Liver (tissue), 3 donors: ENCODE results near the gene CBX8.

Experiments
- CTCF ChIP-seq: fragments of 150-350 bp; IDR thresholded peaks from 2 replicates; pipeline ENCODE4 v1.5.1; 2017; ENCODE audit warnings: improper control_type of control experiment, low read depth, low read length; ENCODE audit not compliant: missing input control
- FOXA1 ChIP-seq: IDR thresholded peaks from 2 replicates; pipeline ENCODE4 v1.6.1; 2016; ENCODE audit warnings: antibody characterized with exemption
- GABPA ChIP-seq, 2 donors: IDR thresholded peaks in 1 of 2; conservative IDR thresholded peaks in 1 of 2; 2 replicates each; pipeline ENCODE4 v1.6.1; 2016; ENCODE audit warnings: antibody characterized with exemption in 2 of 2, mild to moderate bottlenecking in 1 of 2, moderate library complexity in 1 of 2
- HNF4A ChIP-seq, 2 donors: conservative IDR thresholded peaks; 2 replicates each; pipeline ENCODE4 v1.6.1; 2016; ENCODE audit warnings: antibody characterized with exemption in 2 of 2, mild to moderate bottlenecking in 2 of 2
- JUND ChIP-seq, 2 donors: IDR thresholded peaks; 2 replicates each; pipeline ENCODE4 v1.6.1; 2016; ENCODE audit warnings: antibody characterized with exemption in 2 of 2
- NR2F2 ChIP-seq: IDR thresholded peaks from 2 replicates; pipeline ENCODE4 v1.6.1; 2016; ENCODE audit warnings: antibody characterized with exemption
- RAD21 ChIP-seq, 2 donors: IDR thresholded peaks; 2 replicates each; pipeline ENCODE4 v1.6.1; 2016; ENCODE audit warnings: antibody characterized with exemption in 2 of 2, mild to moderate bottlenecking in 2 of 2
- SP1 ChIP-seq: IDR thresholded peaks from 2 replicates; pipeline ENCODE4 v1.6.1; 2018; ENCODE audit warnings: antibody characterized with exemption, mild to moderate bottlenecking
- TAF1 ChIP-seq: conservative IDR thresholded peaks from 2 replicates; pipeline ENCODE4 v1.6.1; 2016; ENCODE audit warnings: antibody characterized with exemption, mild to moderate bottlenecking
- YY1 ChIP-seq: IDR thresholded peaks from 2 replicates; pipeline ENCODE4 v1.6.1; 2016; ENCODE audit warnings: antibody characterized with exemption, mild to moderate bottlenecking
- ZBTB33 ChIP-seq: IDR thresholded peaks from 2 replicates; pipeline ENCODE4 v1.6.1; 2016; ENCODE audit warnings: antibody characterized with exemption
- TF ChIP-seq, protein P1 (sequence below): IDR thresholded peaks from 2 replicates; pipeline ENCODE4 v1.6.1; 2016; ENCODE audit warnings: antibody characterized with exemption, mild to moderate bottlenecking
- TF ChIP-seq, protein P2 (sequence below): IDR thresholded peaks from 2 replicates; pipeline ENCODE4 v1.6.1; 2016; ENCODE audit warnings: antibody characterized with exemption
- donor health status: healthy.
- donor health status: healthy.

DNA sequence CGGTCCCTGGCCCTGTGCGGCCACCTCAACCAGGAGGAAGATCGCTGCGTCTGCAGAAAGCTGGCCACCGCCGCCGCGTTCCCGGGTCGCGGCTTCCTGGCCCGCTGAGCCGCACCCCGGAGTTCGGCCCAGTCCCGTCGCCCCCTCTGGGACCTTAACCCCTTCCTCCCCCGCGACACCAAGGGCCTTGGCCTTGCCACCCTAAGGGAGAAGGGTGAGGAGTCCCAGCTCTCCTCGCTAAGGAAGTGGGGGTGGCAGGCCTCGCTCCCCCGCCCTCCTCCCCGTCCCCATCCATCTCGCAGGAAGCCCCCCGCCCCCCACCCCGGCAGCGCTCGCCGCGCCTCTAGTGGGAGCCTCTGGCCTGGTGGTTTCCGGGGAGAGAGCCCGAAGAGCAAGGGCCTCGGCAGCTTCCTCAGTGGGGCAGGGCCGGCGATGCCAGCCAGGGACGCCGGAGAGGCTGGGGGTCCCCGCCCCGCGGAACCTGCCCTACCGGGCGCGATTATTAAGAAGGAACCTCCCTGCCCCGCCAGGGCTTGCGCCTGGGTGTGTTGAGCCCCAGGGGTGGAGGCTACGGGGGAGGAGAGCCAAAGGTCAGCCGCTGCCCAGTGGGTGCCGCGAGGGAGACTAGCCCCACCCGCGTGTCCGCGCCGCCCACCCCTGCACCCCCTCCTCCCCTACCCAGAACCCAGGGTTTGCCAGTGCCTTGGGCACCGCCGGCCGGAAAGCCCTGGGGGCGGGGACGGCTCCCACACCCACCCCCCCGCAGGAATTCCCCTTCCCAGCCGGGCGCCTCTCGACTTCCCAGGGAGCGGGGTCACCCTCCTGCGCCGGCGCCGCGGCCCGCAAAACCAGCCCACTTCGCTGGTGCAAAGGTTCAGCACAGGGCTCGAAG lies 35.6 kb upstream of the CBX8 start:
- peak; percentile 6 to 17 for TF ChIP-seq HNF4A (conservative IDR thresholded peaks at IDR 0.05)
- TF ChIP-seq CTCF: no peak
- TF ChIP-seq FOXA1: no peak
- no peak for TF ChIP-seq RAD21 (IDR thresholded peaks at IDR 0.05)
- TF ChIP-seq YY1: no peak
- TF ChIP-seq, protein P1, sequence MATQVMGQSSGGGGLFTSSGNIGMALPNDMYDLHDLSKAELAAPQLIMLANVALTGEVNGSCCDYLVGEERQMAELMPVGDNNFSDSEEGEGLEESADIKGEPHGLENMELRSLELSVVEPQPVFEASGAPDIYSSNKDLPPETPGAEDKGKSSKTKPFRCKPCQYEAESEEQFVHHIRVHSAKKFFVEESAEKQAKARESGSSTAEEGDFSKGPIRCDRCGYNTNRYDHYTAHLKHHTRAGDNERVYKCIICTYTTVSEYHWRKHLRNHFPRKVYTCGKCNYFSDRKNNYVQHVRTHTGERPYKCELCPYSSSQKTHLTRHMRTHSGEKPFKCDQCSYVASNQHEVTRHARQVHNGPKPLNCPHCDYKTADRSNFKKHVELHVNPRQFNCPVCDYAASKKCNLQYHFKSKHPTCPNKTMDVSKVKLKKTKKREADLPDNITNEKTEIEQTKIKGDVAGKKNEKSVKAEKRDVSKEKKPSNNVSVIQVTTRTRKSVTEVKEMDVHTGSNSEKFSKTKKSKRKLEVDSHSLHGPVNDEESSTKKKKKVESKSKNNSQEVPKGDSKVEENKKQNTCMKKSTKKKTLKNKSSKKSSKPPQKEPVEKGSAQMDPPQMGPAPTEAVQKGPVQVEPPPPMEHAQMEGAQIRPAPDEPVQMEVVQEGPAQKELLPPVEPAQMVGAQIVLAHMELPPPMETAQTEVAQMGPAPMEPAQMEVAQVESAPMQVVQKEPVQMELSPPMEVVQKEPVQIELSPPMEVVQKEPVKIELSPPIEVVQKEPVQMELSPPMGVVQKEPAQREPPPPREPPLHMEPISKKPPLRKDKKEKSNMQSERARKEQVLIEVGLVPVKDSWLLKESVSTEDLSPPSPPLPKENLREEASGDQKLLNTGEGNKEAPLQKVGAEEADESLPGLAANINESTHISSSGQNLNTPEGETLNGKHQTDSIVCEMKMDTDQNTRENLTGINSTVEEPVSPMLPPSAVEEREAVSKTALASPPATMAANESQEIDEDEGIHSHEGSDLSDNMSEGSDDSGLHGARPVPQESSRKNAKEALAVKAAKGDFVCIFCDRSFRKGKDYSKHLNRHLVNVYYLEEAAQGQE: no peak
- TF ChIP-seq, protein P2, sequence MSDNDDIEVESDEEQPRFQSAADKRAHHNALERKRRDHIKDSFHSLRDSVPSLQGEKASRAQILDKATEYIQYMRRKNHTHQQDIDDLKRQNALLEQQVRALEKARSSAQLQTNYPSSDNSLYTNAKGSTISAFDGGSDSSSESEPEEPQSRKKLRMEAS: no peak
- no peak for TF ChIP-seq GABPA (IDR thresholded peaks at IDR 0.05 in 1 of 2, conservative IDR thresholded peaks at IDR 0.05 in 1 of 2)
- TF ChIP-seq JUND (IDR thresholded peaks at IDR 0.05): no peak
- no peak for TF ChIP-seq NR2F2
- TF ChIP-seq TAF1: no peak
- no peak for TF ChIP-seq SP1
- TF ChIP-seq ZBTB33: no peak
